AG04450 (cell line): ENCODE data around the gene SP2. TPM values are rescaled to one million over a fixed set of nuclear protein-coding genes. Genes with fewer than 3 reads are reported as not detected.

Experiments
- CTCF ChIA-PET: fragments of 300-600, 350-600 bp; formaldehyde crosslinking; extraction: SDS; loops from one replicate; lab custom pipeline; 2022; ENCODE audit warnings: antibody characterized with exemption, inconsistent platforms; lab: Charles Lee
- POLR2A ChIA-PET: fragments of 350-600 bp; formaldehyde crosslinking; extraction: SDS; loops from one replicate; lab custom pipeline; 2021; ENCODE audit warnings: antibody characterized with exemption, inconsistent platforms; lab: Yijun Ruan, JAX
- DNase-seq: peaks from one replicate; pipeline ENCODE4 v3.0.0-alpha.2; 2011; ENCODE audit warnings: low read depth, low spot score
- H3K27ac ChIP-seq: one replicate; pipeline ENCODE4 v1.5.1; 2012; ENCODE audit warnings: low read depth, low read length, control low read depth
- H3K27me3 ChIP-seq: one replicate; pipeline ENCODE4 v1.6.0; 2012; ENCODE audit warnings: low read length; ENCODE audit not compliant: control insufficient read depth, insufficient read depth
- H3K4me3 ChIP-seq: 2 replicates; pipeline ENCODE4 v1.5.1; 2011; ENCODE audit warnings: mild to moderate bottlenecking, low read depth, low read length, control low read depth
- H3K9me3 ChIP-seq: 2 replicates; pipeline ENCODE4 v1.5.1; 2012; ENCODE audit warnings: low read length; ENCODE audit not compliant: control insufficient read depth, insufficient read depth
- polyA plus RNA-seq: library from polyadenylated mRNA; depleted of rRNA; stranded (reverse); fragments of >200 nt; gene quantifications from 2 replicates; pipeline ENCODE4 v1.2.3, GENCODE V29; 2011
- TF ChIP-seq, protein P1 (sequence below): IDR thresholded peaks from 2 replicates; pipeline ENCODE4 v1.5.1; 2011; ENCODE audit warnings: low read depth, low read length, control low read depth, inconsistent platforms

The SP2 gene
- polyA plus RNA-seq, 1 experiment: 2.7 TPM

DNA sequence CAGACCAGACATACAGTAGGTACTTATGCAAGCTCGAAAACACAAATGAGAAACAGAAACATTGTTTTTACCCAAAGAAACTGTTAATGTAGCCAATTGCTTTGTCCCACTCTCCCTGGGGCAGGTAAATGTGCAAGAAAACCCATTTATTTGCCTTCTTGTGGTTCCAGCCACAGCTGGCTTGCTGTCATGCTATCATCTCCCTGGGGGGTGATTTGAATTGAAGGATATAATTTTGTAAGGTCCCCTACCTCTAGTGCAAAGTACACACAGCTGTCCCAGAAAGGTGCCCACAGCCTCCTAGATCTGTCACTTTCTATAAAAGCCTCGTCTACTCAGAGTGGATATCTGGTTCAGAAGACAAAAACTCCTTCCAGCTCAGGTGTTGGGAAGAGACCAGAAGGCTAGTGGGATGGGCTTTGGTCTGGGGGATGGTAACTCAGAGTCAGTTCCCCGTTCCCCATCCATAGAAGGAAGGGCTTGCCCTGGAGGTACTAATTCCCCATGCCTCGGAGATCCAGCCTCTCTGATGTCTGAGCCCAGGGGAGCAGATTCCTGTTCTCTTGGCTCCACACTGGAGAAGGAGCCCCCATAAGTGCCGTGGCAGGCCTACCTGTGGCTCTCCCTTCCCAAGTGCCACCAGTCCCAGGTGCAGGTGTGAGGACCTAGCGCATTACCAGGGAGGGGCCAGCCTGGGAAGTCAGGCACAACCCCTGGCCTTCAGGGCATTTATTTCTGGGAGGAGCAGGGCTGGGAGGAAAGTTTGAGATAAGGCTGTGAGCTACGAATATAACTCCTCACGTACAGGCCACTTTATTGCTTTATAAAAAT is 64.0 kb downstream of the SP2 start:
- Histone ChIP-seq H3K9me3 (no peaks in the 10 kb centered on the region), H3K4me3 (no peak overlapping the region), H3K27me3 (peaks cover 9% of the 10 kb centered on the region), H3K27ac (no peak overlapping the region)
- POLR2A ChIA-PET: no interaction called here
- DNase-seq: no peak
- TF ChIP-seq, protein P1, sequence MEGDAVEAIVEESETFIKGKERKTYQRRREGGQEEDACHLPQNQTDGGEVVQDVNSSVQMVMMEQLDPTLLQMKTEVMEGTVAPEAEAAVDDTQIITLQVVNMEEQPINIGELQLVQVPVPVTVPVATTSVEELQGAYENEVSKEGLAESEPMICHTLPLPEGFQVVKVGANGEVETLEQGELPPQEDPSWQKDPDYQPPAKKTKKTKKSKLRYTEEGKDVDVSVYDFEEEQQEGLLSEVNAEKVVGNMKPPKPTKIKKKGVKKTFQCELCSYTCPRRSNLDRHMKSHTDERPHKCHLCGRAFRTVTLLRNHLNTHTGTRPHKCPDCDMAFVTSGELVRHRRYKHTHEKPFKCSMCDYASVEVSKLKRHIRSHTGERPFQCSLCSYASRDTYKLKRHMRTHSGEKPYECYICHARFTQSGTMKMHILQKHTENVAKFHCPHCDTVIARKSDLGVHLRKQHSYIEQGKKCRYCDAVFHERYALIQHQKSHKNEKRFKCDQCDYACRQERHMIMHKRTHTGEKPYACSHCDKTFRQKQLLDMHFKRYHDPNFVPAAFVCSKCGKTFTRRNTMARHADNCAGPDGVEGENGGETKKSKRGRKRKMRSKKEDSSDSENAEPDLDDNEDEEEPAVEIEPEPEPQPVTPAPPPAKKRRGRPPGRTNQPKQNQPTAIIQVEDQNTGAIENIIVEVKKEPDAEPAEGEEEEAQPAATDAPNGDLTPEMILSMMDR: no peak
- CTCF ChIA-PET: interaction anchor here (1.4 to 2.8 kb wide), 3 partner anchors 10 to 13 kb away, joined by 4 to 16 read pairs (median 14); partner anchors contain the start of gene CDK5RAP3

DNA sequence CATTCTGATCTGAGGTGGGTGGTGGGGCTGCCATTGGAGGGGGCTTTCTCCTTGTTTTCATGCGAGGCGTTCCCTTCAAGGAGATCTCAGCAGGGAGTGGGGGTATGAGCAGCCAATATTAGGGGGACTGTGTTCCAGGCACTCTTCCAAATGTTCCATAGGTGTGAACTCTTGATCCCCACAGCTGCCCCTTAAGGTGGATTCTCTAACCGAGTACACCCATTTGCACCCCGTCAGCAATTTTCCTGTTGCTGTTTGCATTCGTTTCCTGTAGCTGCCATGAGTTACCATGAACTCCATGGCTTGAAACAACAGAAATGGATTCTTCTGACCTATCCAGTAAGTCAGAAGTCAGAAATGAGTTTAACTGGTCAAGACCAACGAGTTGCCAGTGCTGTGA is 65.4 kb downstream of the SP2 start:
- no peak overlapping the region for H3K27ac ChIP-seq
- TF ChIP-seq, protein P1: no peak
- no peak for DNase-seq
- no peak overlapping the region for H3K4me3 ChIP-seq
- POLR2A ChIA-PET: no interaction called here
- CTCF ChIA-PET: interaction anchor here (1.0 to 2.8 kb wide), 3 partner anchors 9 to 15 kb away, joined by 3 to 14 read pairs (median 4); partner anchors contain the start of gene CDK5RAP3
- peaks cover 9% of the 10 kb centered on the region for H3K27me3 ChIP-seq
- H3K9me3 ChIP-seq: no peaks in the 10 kb centered on the region

DNA sequence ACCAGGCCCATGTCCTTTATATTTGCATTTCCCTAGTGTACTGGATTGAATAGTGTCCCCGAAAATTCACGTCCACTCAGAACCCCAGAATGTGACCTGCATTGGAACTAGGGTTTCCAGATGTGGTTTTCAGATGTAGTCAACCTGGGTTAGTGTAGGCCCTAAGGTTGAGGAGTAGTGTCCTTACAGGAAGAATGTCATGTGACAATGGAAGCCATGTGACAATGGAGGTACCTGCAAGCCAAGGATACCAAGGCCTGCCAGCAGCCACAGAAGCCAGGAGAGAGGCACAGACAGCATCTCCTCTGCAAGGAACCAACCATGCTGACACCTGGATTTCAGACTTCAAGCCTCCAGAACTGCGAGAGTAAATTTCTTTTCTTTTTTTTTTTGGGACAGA is 66.9 kb downstream of the SP2 start:
- TF ChIP-seq, protein P1: no peak
- H3K9me3 ChIP-seq: no peaks in the 10 kb centered on the region
- DNase-seq: no peak
- POLR2A ChIA-PET: no interaction called here
- H3K27me3 ChIP-seq: peaks cover 9% of the 10 kb centered on the region
- no peak overlapping the region for H3K27ac ChIP-seq
- H3K4me3 ChIP-seq: no peak overlapping the region
- CTCF ChIA-PET: no interaction called here

DNA sequence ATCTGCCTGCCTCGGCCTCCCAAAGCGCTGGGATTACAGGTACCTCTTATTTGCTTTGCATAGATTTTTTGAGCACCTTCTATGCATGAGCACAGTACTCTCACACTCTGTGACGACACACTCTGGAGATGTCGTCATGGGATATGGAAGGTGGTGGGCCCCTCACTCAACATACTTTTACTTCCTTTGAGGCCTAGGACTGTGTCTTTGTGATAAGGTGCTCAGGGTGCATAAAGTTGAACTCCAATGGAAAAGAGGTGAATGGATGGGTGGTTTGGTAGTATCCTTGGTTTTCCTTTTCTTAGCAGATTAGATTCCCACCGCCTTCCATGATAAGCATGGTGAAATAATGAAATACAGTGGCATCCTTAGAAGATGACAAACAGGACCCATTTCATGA is 68.8 kb downstream of the SP2 start:
- Histone ChIP-seq H3K9me3 (no peaks in the 10 kb centered on the region), H3K4me3 (no peak overlapping the region), H3K27me3 (peaks cover 7% of the 10 kb centered on the region), H3K27ac (no peak overlapping the region)
- DNase-seq: no peak
- POLR2A ChIA-PET: no interaction called here
- TF ChIP-seq, protein P1: no peak
- CTCF ChIA-PET: interaction anchor here (1.4 to 9.7 kb wide), 3 partner anchors 14 to 16 kb away, joined by 5 to 180 read pairs (median 9); no protein-coding TSS in a partner anchor

DNA sequence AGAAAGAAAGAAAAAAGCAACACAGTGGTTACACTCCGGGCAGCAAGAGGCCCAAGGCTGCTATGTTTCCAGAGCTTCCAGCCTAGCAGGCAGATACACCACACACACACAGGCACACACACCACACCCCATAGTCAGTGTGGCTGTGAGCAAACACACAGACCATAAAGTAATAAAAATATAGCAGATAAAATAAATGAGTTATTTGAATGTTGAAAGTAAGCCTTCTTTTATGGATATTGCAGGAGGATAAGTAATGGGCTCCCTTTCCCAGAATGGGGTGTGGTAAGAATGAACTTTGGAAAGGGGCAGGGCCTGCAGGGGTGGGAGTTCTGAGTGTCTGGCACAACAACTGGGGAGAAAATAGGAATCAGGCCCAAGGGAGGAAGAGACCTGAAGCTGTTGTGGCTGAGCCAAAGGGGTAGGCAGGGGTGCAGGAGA is 70.1 kb downstream of the SP2 start:
- ChIA-PET POLR2A (no interaction called here), CTCF (interaction anchor here (9.7 kb wide), 1 partner anchor 17 kb away, joined by 180 read pairs; no protein-coding TSS in a partner anchor)
- Histone ChIP-seq H3K9me3 (peaks cover under 1% of the 10 kb centered on the region; the same call in 1 of the 2 replicates), H3K27ac (no peak overlapping the region), H3K4me3 (no peak overlapping the region), H3K27me3 (peaks cover 4% of the 10 kb centered on the region)
- no peak for DNase-seq
- TF ChIP-seq, protein P1: no peak
